ENCODE results near the gene MSI2.
A peak's percentile ranks its signal among the peaks of the same experiment; 100 is the strongest.

The MSI2 gene

DNA sequence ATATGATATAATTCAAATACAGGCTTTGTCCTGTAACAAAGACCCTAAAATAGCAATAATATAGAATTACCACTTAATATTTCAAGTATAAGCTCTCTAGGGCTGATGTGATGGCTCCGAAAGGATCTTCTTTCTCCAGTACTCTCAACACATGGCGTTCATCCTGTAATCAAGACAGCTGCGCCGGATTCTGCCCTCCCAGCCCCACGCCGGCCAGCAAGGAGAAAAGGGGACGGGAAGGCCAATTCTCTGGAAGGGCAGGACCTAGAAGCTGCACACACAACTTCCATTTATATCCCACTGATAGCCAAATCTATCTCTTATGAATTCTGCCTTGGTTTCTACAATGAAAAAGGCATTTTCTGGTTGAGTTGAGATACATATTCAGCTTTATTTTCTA lies 456.8 kb downstream of the MSI2 start:
- DNase-seq, result no peak

GRCh38 chr17:57714665-57715180 lies 458.4 kb downstream of the MSI2 start:
- no peak for DNase-seq

GRCh38 chr17:57715981-57716380 lies 459.7 kb downstream of the MSI2 start:
- DNase-seq, result no peak

DNA sequence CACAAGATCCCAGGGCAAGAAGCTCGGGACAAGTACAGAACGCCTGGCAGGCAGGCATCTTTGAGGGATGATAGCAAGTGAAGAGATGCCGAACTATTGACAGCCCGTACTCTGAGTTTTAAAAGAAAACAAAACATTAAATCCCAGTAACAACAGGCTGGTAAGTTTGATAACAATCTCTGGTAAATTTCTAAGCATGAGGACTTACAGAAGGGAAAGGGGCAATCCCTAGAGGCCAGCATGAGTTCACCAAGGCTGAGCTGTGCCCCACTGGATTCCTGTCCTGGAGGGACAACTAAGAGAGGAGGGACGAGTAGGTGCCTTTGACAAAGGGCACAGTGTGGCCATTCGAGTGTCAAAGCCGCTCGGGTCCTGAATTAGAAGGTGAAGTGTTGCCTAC lies 462.6 kb downstream of the MSI2 start:
- no peak for DNase-seq

DNA sequence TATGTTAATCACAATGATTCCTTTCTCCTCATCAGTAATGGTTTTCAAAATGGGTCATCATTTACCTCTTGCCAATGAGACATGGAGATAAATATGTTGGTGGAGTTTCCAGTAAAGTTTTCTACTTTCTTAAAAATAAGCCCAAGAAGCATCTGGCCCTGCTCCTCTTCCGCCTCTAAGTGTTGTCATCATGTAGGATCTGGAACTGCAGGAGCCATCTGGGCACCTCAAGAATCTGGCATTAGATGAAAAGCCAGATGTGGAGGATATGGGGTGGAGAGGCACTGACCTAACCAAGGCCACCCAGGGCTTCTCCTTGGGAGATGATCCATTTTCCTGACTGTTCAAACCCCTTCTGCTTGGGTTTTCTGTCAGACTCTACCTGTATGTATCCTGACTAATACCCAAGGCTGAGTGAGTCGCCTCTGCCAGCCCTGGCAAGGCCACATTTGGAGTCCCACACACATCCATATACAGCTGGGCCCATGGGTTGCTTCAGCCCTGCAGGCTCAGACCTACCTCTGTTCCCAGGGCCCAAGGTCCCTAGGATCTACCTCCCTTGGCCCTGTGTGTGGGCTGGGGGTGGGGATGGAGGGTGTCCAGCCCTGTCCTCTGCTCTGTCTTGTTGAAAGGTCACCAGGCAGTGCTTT lies 464.2 kb downstream of the MSI2 start:
- DNase-seq, result no peak

DNA sequence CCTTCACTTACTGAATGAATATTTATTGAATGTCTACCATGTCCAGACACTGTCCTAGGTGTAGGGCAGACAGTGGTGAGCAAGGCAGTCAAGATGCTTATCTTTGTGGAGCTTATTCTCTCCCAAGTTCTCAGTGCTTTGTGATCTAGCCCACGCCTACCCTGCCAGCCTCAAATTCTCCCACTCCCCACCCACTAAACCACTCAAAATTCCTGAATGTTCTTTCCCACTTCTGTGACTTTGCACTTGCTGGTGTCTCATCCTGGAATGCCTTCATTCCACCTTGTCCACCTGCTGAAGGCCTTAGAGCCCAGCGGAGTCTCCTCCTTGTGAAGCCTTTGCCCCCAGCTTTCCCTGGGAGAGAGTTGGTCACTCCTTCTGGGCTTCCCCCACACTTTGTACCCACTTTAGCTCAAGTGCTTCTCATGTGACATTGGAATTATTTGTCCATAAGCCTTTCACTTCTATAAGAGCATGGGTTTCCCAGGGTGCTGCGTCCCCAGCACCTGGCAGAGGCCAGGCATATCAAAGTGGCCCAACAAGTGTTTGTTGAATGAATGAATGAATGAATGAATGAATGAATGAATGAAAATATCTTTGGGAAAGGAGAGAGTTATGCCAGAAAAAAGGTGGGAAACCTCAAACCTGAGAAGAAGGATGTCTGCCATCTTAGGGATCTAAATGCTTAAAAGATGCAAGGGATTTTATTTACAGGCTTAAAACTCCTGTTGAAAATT lies 465.8 kb downstream of the MSI2 start:
- peak; percentile 3 for DNase-seq

- DNase-seq, result no peak
Measured at GRCh38 chr17:57722704-57723043, 466.4 kb downstream of the MSI2 start.

DNA sequence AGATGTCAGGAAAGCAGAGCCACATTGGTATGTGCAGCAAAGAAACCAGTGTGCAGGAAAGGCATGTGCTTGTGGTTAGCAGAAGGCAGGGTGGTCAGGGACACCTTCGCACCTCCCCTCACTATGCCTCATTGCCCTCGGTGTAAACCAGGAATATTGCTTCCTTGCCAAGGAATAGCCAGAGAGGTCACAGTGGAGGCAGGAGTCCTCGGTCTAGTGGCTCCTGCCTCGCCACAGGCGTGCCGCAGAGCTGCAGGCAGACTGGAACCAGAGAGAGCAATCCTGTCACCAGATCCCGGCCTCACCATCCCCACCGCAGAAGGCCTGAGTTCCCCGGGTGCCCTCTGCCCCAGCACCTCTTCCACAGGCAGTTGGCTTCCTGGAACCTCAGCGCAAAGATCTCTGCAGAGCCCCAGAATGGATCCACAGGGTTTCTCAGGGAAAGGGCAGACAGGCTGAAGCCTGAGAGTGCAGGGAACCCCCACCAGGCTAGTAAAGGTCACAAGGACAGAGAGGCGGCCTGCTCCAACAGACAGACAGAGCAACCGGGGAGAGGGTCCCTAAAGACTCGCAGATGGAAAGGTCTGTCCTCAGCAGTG lies 467.2 kb downstream of the MSI2 start:
- DNase-seq, result no peak

GRCh38 chr17:57724026-57724728 lies 467.9 kb downstream of the MSI2 start:
- no peak for DNase-seq

DNA sequence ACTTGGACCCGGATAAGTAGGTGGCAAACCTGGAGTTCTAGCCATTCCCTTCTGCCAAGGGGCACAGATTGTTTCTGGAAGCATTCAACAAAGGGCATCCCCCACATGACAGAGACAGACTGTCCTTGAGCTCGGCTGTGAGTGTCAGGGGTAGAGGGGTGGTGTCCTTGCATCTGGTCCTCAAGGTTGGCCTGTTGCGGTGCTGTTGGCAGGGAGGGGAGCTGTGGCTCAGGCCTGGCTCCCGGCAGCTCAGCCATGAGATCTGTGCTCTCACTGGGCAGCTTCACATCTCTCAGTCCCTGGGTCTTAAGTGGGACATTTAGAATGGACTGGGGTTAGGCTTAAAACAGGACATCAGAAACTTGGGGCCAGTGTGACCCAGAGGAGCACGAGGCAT lies 468.4 kb downstream of the MSI2 start:
- DNase-seq, result no peak

DNA sequence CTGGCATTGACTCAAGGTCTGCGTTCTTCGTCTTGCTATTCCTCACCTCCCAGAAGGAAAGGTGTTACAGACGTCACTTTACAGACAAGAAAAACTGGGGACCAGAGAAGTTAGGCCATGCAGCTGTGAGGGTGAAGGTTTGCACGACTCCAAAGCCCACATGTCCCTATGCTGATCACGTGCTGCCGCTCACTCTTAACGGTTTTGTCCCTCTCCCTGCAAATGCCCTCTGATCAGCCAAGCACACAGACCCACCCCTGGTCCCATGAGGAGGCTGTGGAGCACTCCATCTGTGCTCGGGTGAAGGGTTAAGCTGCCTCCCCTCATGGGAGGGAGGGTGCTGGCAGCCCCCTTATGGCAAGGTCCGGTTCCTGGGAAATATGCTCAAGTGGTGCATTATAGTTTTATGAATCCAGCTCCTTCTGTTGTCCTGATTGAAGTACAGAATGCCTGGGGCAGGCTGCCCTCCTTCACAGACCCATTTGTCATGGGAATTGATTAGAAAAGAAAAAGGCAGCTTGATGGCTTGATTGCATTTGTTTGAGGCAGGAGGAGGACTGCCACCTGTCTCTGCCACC lies 470.0 kb downstream of the MSI2 start:
- no peak for DNase-seq

DNA sequence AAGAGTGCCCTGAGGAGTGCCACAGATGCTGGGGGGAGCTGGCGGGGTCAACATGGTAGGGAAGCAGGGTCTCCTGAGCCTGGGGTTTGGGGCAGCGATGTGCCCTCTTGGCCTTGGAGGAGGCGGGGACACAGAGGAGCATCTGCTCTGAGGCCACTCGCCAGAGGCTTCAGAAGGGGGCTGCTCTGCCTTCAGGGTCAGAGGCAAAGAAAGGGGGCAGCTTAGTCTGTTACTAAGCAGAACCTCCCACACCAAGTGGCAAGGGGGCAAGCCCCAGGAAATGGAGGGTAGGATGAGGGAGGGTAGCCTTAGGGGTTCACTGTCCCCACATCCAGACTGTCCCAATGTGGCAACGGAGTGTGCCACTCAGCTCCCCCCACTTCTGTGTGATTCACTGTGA lies 470.5 kb downstream of the MSI2 start:
- no peak for DNase-seq

DNA sequence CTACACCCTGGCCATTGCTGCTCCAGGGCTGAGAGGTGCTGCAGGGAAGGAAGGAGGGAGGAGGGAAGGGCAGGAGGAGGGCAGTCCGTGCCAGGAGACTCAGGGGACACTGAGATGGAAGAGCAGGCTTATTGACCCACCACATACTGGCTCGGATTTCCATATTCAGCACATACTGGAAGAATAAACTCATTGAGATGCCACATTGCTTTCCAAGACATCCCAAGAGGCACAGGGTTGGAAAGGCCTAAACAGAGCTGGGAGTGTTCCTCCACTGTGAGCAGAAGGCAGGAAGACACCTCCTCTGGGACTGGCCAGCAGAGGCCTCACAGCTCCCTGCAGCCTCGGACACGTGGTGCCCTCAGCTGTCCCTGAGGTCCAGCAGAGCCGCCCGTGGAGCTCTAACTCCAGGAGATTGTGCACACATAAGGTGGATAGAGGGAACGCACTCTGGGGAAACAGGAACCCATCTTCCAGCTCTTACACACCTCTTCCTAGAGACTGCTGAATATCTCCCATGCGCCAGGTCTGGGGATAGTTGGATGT lies 471.4 kb downstream of the MSI2 start:
- no peak for DNase-seq

DNA sequence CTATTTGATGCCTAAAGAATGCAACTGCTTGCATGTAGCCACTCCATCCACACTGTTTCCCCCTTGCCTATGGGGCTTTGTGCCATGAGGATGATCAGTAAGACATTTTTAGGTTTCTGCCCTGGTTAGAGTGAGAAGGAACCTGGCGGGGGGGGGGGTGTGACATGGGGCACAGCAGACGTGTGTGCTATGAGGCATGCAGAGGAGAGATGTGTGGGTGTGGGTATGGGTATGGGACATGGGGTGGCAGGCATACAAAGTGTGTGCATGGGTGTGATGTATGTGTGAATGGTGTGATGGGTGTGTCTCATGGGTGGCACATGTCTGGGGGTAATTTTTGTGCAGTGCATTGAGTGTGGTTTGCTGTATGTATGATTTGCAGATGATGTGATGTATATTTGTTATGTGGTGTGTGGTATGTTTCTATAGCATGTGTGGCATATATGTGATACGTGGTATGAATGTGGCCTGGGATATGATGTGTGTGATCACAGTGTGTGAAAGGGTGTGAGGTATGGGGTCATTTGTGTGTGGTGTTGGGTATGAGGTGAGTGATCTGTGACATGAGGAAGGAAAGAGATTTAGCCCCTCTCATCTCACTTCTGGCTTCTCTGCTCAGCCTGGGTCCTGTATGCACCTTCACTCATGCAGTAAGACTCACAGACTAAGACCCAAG lies 473.8 kb downstream of the MSI2 start:
- no peak for DNase-seq

DNA sequence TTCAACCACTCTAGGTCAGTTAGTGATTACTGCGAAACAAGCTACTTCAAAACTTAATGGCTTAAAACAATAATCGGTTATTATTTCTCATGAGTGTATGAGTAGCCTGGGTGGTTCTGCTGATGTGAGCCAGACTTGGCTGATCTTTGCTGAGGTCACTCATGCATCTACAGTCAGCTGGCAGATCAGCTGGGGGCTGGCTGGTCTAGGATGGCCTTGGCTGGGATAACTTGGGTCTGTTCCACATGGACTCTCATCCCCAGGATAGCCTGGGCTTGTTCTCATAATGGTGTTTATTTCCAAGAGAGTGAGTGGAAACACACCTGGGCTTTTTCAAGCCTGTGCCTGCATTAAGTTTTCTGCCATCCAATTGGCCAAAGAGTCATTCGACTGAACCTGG lies 475.7 kb downstream of the MSI2 start:
- no peak for DNase-seq

- no peak for DNase-seq
Measured at GRCh38 chr17:57733085-57733484, 476.8 kb downstream of the MSI2 start.

Measured in DMS53 (cell line).